CD4-positive, alpha-beta T cell (primary cell): ENCODE results near the gene PTPRN2. TPM values are rescaled to one million over a fixed set of nuclear protein-coding genes. Genes with fewer than 3 reads are reported as not detected.

Source experiments
- ATAC-seq: fragments of 200-7000 bp; cut with Tn5 transposase; one replicate; pipeline ENCODE4 v1.10.0; 2022; ENCODE audit warnings: mild to moderate bottlenecking; ENCODE audit not compliant: poor library complexity
- CTCF ChIA-PET: fragments of 350-600 bp; sonication (Branson Sonifier 250); formaldehyde crosslinking; loops from one replicate; lab custom pipeline; 2021; ENCODE audit warnings: antibody characterized with exemption, inconsistent platforms; lab: Charles Lee
- POLR2A ChIA-PET: fragments of 350-600 bp; sonication (Branson Sonifier 250); formaldehyde crosslinking; loops from one replicate; lab custom pipeline; 2021; ENCODE audit warnings: antibody characterized with exemption, inconsistent platforms; lab: Charles Lee
- DNase-seq, 14 experiments: peaks; one replicate each; pipeline ENCODE4 v3.0.0-alpha.2; 2013 to 2020; ENCODE audit warnings: mixed read lengths in 2 of 14
- H3K27ac ChIP-seq, 2 donors: one replicate each; pipeline versions ENCODE4 v1.5.1 to v1.7.0; 2013; ENCODE audit warnings: low read length in 2 of 2, low read depth in 1 of 2, mild to moderate bottlenecking in 1 of 2
- H3K27me3 ChIP-seq, 2 experiments: 1 replicate in 1 of 2; 2 replicates in 1 of 2; pipeline versions ENCODE4 v1.6.1 to v1.7.0; 2013; ENCODE audit warnings: low read length in 2 of 2, control low read depth in 1 of 2, mild to moderate bottlenecking in 1 of 2, moderate library complexity in 1 of 2; ENCODE audit not compliant: insufficient read depth in 2 of 2, control insufficient read depth in 1 of 2
- H3K36me3 ChIP-seq: one replicate; pipeline ENCODE4 v1.6.1; 2013; ENCODE audit warnings: low read length, control low read depth; ENCODE audit not compliant: insufficient read depth
- H3K4me1 ChIP-seq: one replicate; pipeline ENCODE4 v1.6.1; 2013; ENCODE audit warnings: low read length, control low read depth; ENCODE audit not compliant: insufficient read depth
- H3K4me3 ChIP-seq: one replicate; pipeline ENCODE4 v1.5.1; 2013; ENCODE audit warnings: mild to moderate bottlenecking, low read length, moderate library complexity
- H3K9me3 ChIP-seq, 2 experiments: 1 replicate in 1 of 2; 2 replicates in 1 of 2; pipeline versions ENCODE4 v1.6.1 to v1.7.0; 2013; ENCODE audit warnings: low read length in 2 of 2, mild to moderate bottlenecking in 2 of 2, control low read depth in 1 of 2, moderate library complexity in 1 of 2; ENCODE audit not compliant: control insufficient read depth in 1 of 2, insufficient read depth in 1 of 2
- H3K27ac Mint-ChIP-seq: one replicate; pipeline ENCODE4 v1.8.0; 2020; ENCODE audit warnings: mixed read lengths
- H3K27me3 Mint-ChIP-seq: one replicate; pipeline ENCODE4 v1.8.0; 2021; ENCODE audit warnings: mixed read lengths
- H3K36me3 Mint-ChIP-seq: one replicate; pipeline ENCODE4 v1.8.0; 2021; ENCODE audit warnings: low read depth, mixed read lengths
- H3K4me1 Mint-ChIP-seq: one replicate; pipeline ENCODE4 v1.8.0; 2021; ENCODE audit warnings: low read depth, mixed read lengths
- H3K4me3 Mint-ChIP-seq: one replicate; pipeline ENCODE4 v1.8.0; 2020; ENCODE audit warnings: mild to moderate bottlenecking, mixed read lengths
- H3K9me3 Mint-ChIP-seq: one replicate; pipeline ENCODE4 v1.8.0; 2020; ENCODE audit warnings: mixed read lengths
- intact Hi-C, 2 experiments: fragments of 100-400 bp; cut with DNase I in 1 of 2; cut with micrococcal nuclease in 1 of 2; formaldehyde crosslinking; loops; one replicate each; pipeline versions ENCODE4 v1.15.1 to v1.9.0; 2023 to 2025; cut with DNase I, micrococcal nuclease
- total RNA-seq, 174 experiments: library from RNA in 2 of 174; stranded (reverse) in 2 of 174; gene quantifications; one replicate each; pipeline ENCODE4 v1.2.3 and lab custom pipeline; 2021 to 2026
- TF ChIP-seq, protein P1 (sequence below): fragments of 200-600 bp; IDR thresholded peaks from one replicate; pipeline ENCODE4 v1.8.0; 2022; ENCODE audit warnings: antibody characterized with exemption, mild to moderate bottlenecking

Gene PTPRN2
- total RNA-seq, 2 experiments from 2014 or later = 0.34 to 0.44 TPM

DNA sequence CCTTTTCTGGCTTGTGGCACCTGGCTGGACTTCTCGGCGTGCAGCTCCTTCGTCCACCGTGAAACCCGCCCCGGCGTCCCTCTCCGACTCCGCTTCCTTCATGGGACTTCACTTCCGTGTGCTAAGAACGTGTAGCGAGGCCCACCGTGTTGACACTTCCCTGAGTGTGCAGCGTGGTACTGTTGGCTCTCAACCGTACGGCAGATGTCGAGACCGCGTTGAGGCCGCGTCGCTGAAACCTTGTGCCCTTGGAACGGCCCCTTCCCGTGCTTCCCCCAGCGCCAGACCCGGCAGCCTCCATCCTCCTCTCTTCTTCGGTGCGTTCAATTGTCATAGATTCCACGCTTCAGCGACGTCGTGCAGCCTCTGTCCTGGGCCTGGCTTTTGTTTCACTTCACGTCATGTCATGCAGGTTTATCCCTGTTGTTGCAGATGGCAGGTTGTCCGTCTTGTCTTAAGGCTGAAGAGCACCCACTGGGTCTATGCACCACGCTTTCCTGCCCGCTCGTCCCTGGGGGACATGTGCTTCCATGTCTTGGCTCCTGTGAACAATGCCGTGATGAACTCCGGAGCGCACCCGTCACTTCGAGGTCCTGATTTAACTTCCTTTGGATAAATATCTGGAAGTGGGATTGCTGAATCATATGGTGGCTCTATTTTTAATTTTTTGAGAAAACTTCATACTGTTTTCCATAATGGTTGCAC, 785.5 kb downstream of the PTPRN2 start:
- POLR2A ChIA-PET = no interaction called here
- Mint-ChIP-seq H3K4me3 (no peak overlapping the region), H3K9me3 (no peaks in the 10 kb centered on the region), H3K27ac (no peak overlapping the region), H3K36me3 (no peaks in the 10 kb centered on the region), H3K4me1 (no peaks in the 10 kb centered on the region), H3K27me3 (no peaks in the 10 kb centered on the region)
- Histone ChIP-seq H3K9me3 (peaks cover 0 to 5% of the 10 kb centered on the region in 2 experiments), H3K27ac (no peak overlapping the region), H3K4me3 (no peak overlapping the region), H3K27me3 (no peaks in the 10 kb centered on the region), H3K4me1 (no peaks in the 10 kb centered on the region), H3K36me3 (no peaks in the 10 kb centered on the region)
- intact Hi-C loops = no loop called here
- DNase-seq (no peak), ATAC-seq (no peak)
- TF ChIP-seq, protein P1, sequence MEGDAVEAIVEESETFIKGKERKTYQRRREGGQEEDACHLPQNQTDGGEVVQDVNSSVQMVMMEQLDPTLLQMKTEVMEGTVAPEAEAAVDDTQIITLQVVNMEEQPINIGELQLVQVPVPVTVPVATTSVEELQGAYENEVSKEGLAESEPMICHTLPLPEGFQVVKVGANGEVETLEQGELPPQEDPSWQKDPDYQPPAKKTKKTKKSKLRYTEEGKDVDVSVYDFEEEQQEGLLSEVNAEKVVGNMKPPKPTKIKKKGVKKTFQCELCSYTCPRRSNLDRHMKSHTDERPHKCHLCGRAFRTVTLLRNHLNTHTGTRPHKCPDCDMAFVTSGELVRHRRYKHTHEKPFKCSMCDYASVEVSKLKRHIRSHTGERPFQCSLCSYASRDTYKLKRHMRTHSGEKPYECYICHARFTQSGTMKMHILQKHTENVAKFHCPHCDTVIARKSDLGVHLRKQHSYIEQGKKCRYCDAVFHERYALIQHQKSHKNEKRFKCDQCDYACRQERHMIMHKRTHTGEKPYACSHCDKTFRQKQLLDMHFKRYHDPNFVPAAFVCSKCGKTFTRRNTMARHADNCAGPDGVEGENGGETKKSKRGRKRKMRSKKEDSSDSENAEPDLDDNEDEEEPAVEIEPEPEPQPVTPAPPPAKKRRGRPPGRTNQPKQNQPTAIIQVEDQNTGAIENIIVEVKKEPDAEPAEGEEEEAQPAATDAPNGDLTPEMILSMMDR = no peak
- CTCF ChIA-PET = no interaction called here

DNA sequence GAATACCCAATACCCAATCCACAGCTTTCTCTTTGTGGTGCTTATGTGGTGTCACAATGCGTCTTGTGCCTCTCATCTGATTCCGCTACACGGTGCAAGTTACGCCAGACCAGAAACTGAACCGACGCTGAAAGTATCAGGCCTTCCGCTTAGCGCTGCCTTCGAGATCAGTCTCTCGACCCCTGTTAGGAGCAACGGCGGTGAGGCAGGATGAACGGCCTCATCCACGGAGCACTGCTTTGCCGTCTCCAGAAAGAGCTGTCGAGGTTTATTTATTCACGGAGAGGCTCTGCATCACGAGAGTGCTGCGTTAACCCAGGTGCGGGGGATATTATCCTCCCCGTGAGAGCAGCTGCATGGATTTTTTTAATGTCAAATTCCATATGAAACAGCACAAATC, 786.5 kb downstream of the PTPRN2 start:
- DNase-seq (no peak), ATAC-seq (no peak)
- TF ChIP-seq, protein P1 = no peak
- H3K4me1 ChIP-seq = no peaks in the 10 kb centered on the region
- Mint-ChIP-seq H3K27me3 (no peaks in the 10 kb centered on the region), H3K27ac (no peak overlapping the region), H3K4me1 (no peaks in the 10 kb centered on the region), H3K9me3 (no peaks in the 10 kb centered on the region), H3K36me3 (no peaks in the 10 kb centered on the region), H3K4me3 (no peak overlapping the region)
- H3K4me3 ChIP-seq = no peak overlapping the region
- no peaks in the 10 kb centered on the region for H3K36me3 ChIP-seq
- no peak overlapping the region for H3K27ac ChIP-seq
- ChIA-PET POLR2A (no interaction called here), CTCF (no interaction called here)
- intact Hi-C loops = no loop called here
- H3K9me3 ChIP-seq = peaks cover 0 to 5% of the 10 kb centered on the region in 2 experiments
- H3K27me3 ChIP-seq = no peaks in the 10 kb centered on the region

DNA sequence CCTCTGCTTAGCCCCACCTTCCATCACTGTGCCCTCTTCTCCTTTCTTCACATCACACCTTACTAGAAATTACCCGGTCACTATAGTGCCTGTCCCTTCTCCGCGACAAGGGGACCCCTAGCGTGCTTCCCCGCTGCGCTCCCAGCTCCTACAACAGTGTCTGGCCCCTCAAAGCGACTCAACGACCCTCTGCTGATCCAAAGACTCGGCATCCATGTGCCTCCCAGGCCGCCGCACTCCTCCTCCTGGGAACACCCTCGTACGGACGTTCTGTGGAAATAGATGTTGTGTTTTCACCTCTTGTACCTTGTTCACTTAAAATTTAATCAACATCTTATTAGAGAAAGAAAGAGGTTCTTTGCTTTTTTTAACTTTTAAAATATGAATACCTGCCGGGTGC, 787.3 kb downstream of the PTPRN2 start:
- CTCF ChIA-PET = no interaction called here
- Mint-ChIP-seq H3K27me3 (no peaks in the 10 kb centered on the region), H3K4me3 (no peak overlapping the region), H3K36me3 (no peaks in the 10 kb centered on the region), H3K27ac (no peak overlapping the region), H3K9me3 (no peaks in the 10 kb centered on the region), H3K4me1 (no peaks in the 10 kb centered on the region)
- Histone ChIP-seq H3K4me1 (no peaks in the 10 kb centered on the region), H3K4me3 (no peak overlapping the region), H3K36me3 (no peaks in the 10 kb centered on the region), H3K27me3 (no peaks in the 10 kb centered on the region), H3K9me3 (peaks cover 0 to 5% of the 10 kb centered on the region in 2 experiments), H3K27ac (no peak overlapping the region)
- POLR2A ChIA-PET = no interaction called here
- intact Hi-C loops = no loop called here
- TF ChIP-seq, protein P1 = no peak
- ATAC-seq (no peak), DNase-seq (no peak)
